ENCODE data around the gene RAB5B.
"Not testable (repeated sequence)": the region's sequence is repeated elsewhere in the genome, so short reads cannot be mapped to it uniquely, and the experiment has no call there.

The RAB5B gene

GRCh38 chr12:55940065-55940732 lies 33.7 kb upstream of the RAB5B start:
- peak; percentile 77 for DNase-seq (ENCODE audit: low read depth)

- no peak for DNase-seq (ENCODE audit: low read depth)
These were observed 31.8 kb upstream of the RAB5B start for GRCh38 chr12:55942055-55942454.

GRCh38 chr12:55942577-55943136 lies 31.2 kb upstream of the RAB5B start:
- DNase-seq (ENCODE audit: low read depth) = no peak

- DNase-seq (ENCODE audit: low read depth) = no peak
These were observed 27.3 kb upstream of the RAB5B start for GRCh38 chr12:55946553-55946952.

- DNase-seq (ENCODE audit: low read depth) = no peak
These were observed 18.5 kb upstream of the RAB5B start for GRCh38 chr12:55955344-55955743.

- no peak for DNase-seq (ENCODE audit: low read depth)
These were observed 17.9 kb upstream of the RAB5B start for GRCh38 chr12:55955800-55956508.

GRCh38 chr12:55957106-55957859 lies 16.6 kb upstream of the RAB5B start:
- no peak for DNase-seq (ENCODE audit: low read depth)

- no peak for DNase-seq (ENCODE audit: low read depth)
These were observed 10.1 kb upstream of the RAB5B start for GRCh38 chr12:55963760-55964159.

GRCh38 chr12:55965240-55965639 lies 8.6 kb upstream of the RAB5B start:
- no peak for DNase-seq (ENCODE audit: low read depth)

- DNase-seq (ENCODE audit: low read depth) = no peak
These were observed 7.9 kb upstream of the RAB5B start, which contains the start of gene PMEL for GRCh38 chr12:55965941-55966407. TSS of gene PMEL (minus strand) at chr12:55966042. CDS start at chr12:55966011, 31 bp downstream.

GRCh38 chr12:55966408-55967281 lies 7.2 kb upstream of the RAB5B start, which contains the start of gene CDK2:
TSS of gene CDK2 (plus strand) at chr12:55966830. CDS start at chr12:55967009, 179 bp downstream.
- DNase-seq (ENCODE audit: low read depth) = peak; percentile 89

GRCh38 chr12:55969356-55969755 lies 4.5 kb upstream of the RAB5B start:
- no peak for DNase-seq (ENCODE audit: low read depth)

- DNase-seq (ENCODE audit: low read depth) = no peak
These were observed 3.1 kb upstream of the RAB5B start for GRCh38 chr12:55970775-55971174.

- no peak for DNase-seq (ENCODE audit: low read depth)
These were observed 1.8 kb upstream of the RAB5B start for GRCh38 chr12:55972042-55972441.

GRCh38 chr12:55972456-55972855 lies 1.4 kb upstream of the RAB5B start:
- no peak for DNase-seq (ENCODE audit: low read depth)

- no peak for DNase-seq (ENCODE audit: low read depth)
These were observed 823 bp upstream of the RAB5B start for GRCh38 chr12:55972911-55973598.

- DNase-seq (ENCODE audit: low read depth) = no peak
These were observed 441 bp downstream of the RAB5B start for GRCh38 chr12:55974308-55974730.

- DNase-seq (ENCODE audit: low read depth) = no peak
These were observed 4.5 kb downstream of the RAB5B start for GRCh38 chr12:55978393-55978792.

- no peak for DNase-seq (ENCODE audit: low read depth)
These were observed 5.2 kb downstream of the RAB5B start for GRCh38 chr12:55979069-55979468.

- DNase-seq (ENCODE audit: low read depth) = not testable (repeated sequence)
These were observed 8.0 kb downstream of the RAB5B start for GRCh38 chr12:55981882-55982281.
